ENCODE measurements around the gene DUOX2.
"Not testable (repeated sequence)": the region's sequence is repeated elsewhere in the genome, so short reads cannot be mapped to it uniquely, and the experiment has no call there.

GRCh38 chr15:45052676-45053075 lies 61.3 kb downstream of the DUOX2 start:
- TF ChIP-seq, protein P1, sequence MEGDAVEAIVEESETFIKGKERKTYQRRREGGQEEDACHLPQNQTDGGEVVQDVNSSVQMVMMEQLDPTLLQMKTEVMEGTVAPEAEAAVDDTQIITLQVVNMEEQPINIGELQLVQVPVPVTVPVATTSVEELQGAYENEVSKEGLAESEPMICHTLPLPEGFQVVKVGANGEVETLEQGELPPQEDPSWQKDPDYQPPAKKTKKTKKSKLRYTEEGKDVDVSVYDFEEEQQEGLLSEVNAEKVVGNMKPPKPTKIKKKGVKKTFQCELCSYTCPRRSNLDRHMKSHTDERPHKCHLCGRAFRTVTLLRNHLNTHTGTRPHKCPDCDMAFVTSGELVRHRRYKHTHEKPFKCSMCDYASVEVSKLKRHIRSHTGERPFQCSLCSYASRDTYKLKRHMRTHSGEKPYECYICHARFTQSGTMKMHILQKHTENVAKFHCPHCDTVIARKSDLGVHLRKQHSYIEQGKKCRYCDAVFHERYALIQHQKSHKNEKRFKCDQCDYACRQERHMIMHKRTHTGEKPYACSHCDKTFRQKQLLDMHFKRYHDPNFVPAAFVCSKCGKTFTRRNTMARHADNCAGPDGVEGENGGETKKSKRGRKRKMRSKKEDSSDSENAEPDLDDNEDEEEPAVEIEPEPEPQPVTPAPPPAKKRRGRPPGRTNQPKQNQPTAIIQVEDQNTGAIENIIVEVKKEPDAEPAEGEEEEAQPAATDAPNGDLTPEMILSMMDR (IDR thresholded peaks at IDR 0.05): not testable (repeated sequence)
- TF ChIP-seq EP300 (IDR thresholded peaks at IDR 0.05; ENCODE audit: low read depth): not testable (repeated sequence)

All from transverse colon (tissue), 3 donors.